OCI-LY1 (cell line): ENCODE results near the gene LRRC4.

ENCODE experiments used
- H2AFZ ChIP-seq: fragments of 200-600 bp; sonication (generic), shearing (Covaris generic); 2 replicates; pipeline ENCODE4 v1.6.0; 2014; ENCODE audit warnings: antibody characterized with exemption, mild to moderate bottlenecking, low read length
- H3F3A ChIP-seq: fragments of 200-600 bp; sonication (generic), shearing (Covaris generic); 2 replicates; pipeline ENCODE4 v1.6.0; 2014; ENCODE audit warnings: mild to moderate bottlenecking, antibody characterized with exemption, low read length, moderate library complexity; ENCODE audit not compliant: insufficient read depth
- H3K27ac ChIP-seq: fragments of 200-600 bp; sonication (generic); 2 replicates; pipeline ENCODE4 v1.5.1; 2014; ENCODE audit warnings: low read length, mixed run types, mild to moderate bottlenecking, low read depth; ENCODE audit not compliant: poor library complexity, severe bottlenecking
- H3K27me3 ChIP-seq: fragments of 200-600 bp; sonication (generic); 2 replicates; pipeline ENCODE4 v1.6.0; 2014; ENCODE audit warnings: antibody characterized with exemption, mild to moderate bottlenecking, low read length, moderate library complexity; ENCODE audit not compliant: insufficient read depth
- H3K36me3 ChIP-seq: fragments of 200-600 bp; sonication (generic); 2 replicates; pipeline ENCODE4 v1.6.1; 2014; ENCODE audit warnings: mild to moderate bottlenecking, antibody characterized with exemption, low read length, moderate library complexity, mixed read lengths; ENCODE audit not compliant: insufficient read depth
- H3K4me1 ChIP-seq: fragments of 200-600 bp; sonication (generic); 2 replicates; pipeline ENCODE4 v1.5.1; 2014; ENCODE audit warnings: mild to moderate bottlenecking, low read length, moderate library complexity; ENCODE audit not compliant: insufficient read depth, severe bottlenecking
- H3K4me2 ChIP-seq: fragments of 200-600 bp; sonication (generic), shearing (Covaris generic); 2 replicates; pipeline ENCODE4 v1.6.1; 2014; ENCODE audit warnings: low read length
- H3K4me3 ChIP-seq: fragments of 200-600 bp; sonication (generic); 2 replicates; pipeline ENCODE4 v1.5.1; 2014; ENCODE audit warnings: low read length, low read depth, mild to moderate bottlenecking, mixed read lengths; ENCODE audit not compliant: poor library complexity, severe bottlenecking
- H3K79me2 ChIP-seq: fragments of 200-600 bp; shearing (Covaris generic); 2 replicates; pipeline ENCODE4 v1.6.1; 2016; ENCODE audit warnings: mixed run types, low read length, mixed read lengths; ENCODE audit not compliant: insufficient read depth
- H3K9ac ChIP-seq: fragments of 200-600 bp; sonication (generic), shearing (Covaris generic); 2 replicates; pipeline ENCODE4 v1.6.1; 2014; ENCODE audit warnings: mild to moderate bottlenecking, low read length, mixed read lengths
- H3K9me2 ChIP-seq: fragments of 200-600 bp; sonication (generic), shearing (Covaris generic); 2 replicates; pipeline ENCODE4 v1.6.1; 2014; ENCODE audit warnings: low read depth, mild to moderate bottlenecking, low read length, mixed read lengths
- H3K9me3 ChIP-seq: fragments of 200-600 bp; shearing (Covaris generic); 2 replicates; pipeline ENCODE4 v1.6.1; 2014; ENCODE audit warnings: low read length, mixed read lengths
- H4K20me1 ChIP-seq: fragments of 200-600 bp; sonication (generic), shearing (Covaris generic); 2 replicates; pipeline ENCODE4 v1.6.0; 2016; ENCODE audit warnings: mild to moderate bottlenecking, low read length; ENCODE audit not compliant: insufficient read depth
- EZH2 ChIP-seq: fragments of 200-600 bp; sonication (generic), shearing (Covaris generic); IDR thresholded peaks from 2 replicates; pipeline ENCODE4 v1.8.0; 2017; ENCODE audit warnings: borderline replicate concordance, mixed run types, mild to moderate bottlenecking, antibody characterized with exemption, low read length, moderate library complexity, mixed read lengths
- TF ChIP-seq, protein P1 (sequence below): fragments of 200-600 bp; sonication (generic), shearing (Covaris generic); IDR thresholded peaks from 2 replicates; pipeline ENCODE4 v1.5.1; 2017; ENCODE audit warnings: mild to moderate bottlenecking, antibody characterized with exemption, low read length, moderate library complexity, mixed read lengths

The LRRC4 gene

GRCh38 chr7:128055637-128056036 lies 24.4 kb upstream of the LRRC4 start:
- H3K79me2 ChIP-seq = no peaks in the 10 kb centered on the region
- H2AFZ ChIP-seq = no peak overlapping the region
- H3K36me3 ChIP-seq = peaks cover 7% of the 10 kb centered on the region; the same call in 1 of the 2 replicates
- no peaks in the 10 kb centered on the region for H4K20me1 ChIP-seq
- H3K9ac ChIP-seq = no peak overlapping the region
- no peaks in the 10 kb centered on the region for H3K9me2 ChIP-seq
- no peaks in the 10 kb centered on the region for H3F3A ChIP-seq
- no peaks in the 10 kb centered on the region for H3K9me3 ChIP-seq
- no peak overlapping the region for H3K4me3 ChIP-seq
- TF ChIP-seq, protein P1, sequence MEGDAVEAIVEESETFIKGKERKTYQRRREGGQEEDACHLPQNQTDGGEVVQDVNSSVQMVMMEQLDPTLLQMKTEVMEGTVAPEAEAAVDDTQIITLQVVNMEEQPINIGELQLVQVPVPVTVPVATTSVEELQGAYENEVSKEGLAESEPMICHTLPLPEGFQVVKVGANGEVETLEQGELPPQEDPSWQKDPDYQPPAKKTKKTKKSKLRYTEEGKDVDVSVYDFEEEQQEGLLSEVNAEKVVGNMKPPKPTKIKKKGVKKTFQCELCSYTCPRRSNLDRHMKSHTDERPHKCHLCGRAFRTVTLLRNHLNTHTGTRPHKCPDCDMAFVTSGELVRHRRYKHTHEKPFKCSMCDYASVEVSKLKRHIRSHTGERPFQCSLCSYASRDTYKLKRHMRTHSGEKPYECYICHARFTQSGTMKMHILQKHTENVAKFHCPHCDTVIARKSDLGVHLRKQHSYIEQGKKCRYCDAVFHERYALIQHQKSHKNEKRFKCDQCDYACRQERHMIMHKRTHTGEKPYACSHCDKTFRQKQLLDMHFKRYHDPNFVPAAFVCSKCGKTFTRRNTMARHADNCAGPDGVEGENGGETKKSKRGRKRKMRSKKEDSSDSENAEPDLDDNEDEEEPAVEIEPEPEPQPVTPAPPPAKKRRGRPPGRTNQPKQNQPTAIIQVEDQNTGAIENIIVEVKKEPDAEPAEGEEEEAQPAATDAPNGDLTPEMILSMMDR = no peak
- no peak for TF ChIP-seq EZH2
- no peak overlapping the region for H3K4me2 ChIP-seq
- H3K27me3 ChIP-seq = no peaks in the 10 kb centered on the region
- H3K4me1 ChIP-seq = peaks cover 12% of the 10 kb centered on the region
- H3K27ac ChIP-seq = no peak overlapping the region

DNA sequence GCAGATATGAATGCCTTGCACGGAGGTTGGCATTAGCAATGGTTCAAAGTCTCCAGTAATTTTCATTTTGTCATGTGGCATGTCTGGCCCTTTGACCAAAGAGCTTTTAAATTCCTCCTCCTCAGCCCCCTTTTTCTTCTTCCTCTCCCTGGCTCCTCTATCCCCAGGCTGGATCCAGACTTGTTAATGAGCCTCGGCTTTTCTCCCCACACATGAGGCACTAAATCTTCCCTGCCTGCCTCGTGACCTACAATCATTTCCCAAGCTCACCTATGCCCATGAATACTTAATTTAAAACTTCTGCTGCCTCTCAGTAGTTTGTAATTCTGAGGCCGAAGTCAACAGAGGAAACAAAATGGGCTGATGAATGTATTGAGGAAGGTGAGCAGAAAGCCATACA lies 23.3 kb upstream of the LRRC4 start:
- peaks cover 7% of the 10 kb centered on the region; the same call in 1 of the 2 replicates for H3K36me3 ChIP-seq
- H4K20me1 ChIP-seq = no peaks in the 10 kb centered on the region
- no peaks in the 10 kb centered on the region for H3K79me2 ChIP-seq
- H3F3A ChIP-seq = no peaks in the 10 kb centered on the region
- no peak for TF ChIP-seq EZH2
- TF ChIP-seq, protein P1 = no peak
- no peak overlapping the region for H3K27ac ChIP-seq
- H3K9me2 ChIP-seq = no peaks in the 10 kb centered on the region
- H2AFZ ChIP-seq = no peak overlapping the region
- H3K4me3 ChIP-seq = no peak overlapping the region
- H3K4me2 ChIP-seq = no peak overlapping the region
- no peaks in the 10 kb centered on the region for H3K27me3 ChIP-seq
- H3K9ac ChIP-seq = no peak overlapping the region
- no peaks in the 10 kb centered on the region for H3K9me3 ChIP-seq
- peaks cover 12% of the 10 kb centered on the region for H3K4me1 ChIP-seq

DNA sequence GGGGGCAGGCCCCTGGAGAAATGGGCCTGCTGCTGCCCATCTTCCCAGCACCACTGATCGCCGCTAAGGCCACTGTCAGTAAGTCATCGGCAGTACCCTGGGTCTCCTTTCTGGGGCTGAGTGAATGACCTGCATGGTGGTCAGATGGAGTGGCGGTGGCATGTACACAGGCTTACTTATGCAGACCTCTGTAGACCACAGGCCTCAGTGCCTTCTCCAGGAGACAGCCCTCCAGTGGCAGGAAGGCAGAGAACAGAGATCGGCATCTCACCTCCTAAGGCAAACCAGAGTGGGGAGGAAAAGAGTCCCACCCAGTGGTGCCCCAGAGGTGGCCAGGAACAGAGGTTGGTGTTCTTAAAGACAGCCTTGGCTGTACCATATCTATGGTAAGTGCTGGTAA lies 22.8 kb upstream of the LRRC4 start:
- H3K27me3 ChIP-seq = no peaks in the 10 kb centered on the region
- H3K4me2 ChIP-seq = no peak overlapping the region

More for the DNA sequence above, 22.8 kb upstream of the LRRC4 start:
- Histone ChIP-seq H3K79me2 (no peaks in the 10 kb centered on the region), H3F3A (no peaks in the 10 kb centered on the region), H3K4me3 (no peak overlapping the region), H3K9ac (no peak overlapping the region), H4K20me1 (no peaks in the 10 kb centered on the region), H3K27ac (no peak overlapping the region), H3K9me2 (no peaks in the 10 kb centered on the region), H3K36me3 (peaks cover 7% of the 10 kb centered on the region; the same call in 1 of the 2 replicates), H3K9me3 (no peaks in the 10 kb centered on the region), H2AFZ (no peak overlapping the region), H3K4me1 (peaks cover 12% of the 10 kb centered on the region)
- no peak for TF ChIP-seq EZH2
- TF ChIP-seq, protein P1 = no peak
